Activated CD4-positive, alpha-beta T cell treated with anti-CD3 and anti-CD28 coated beads, Interleukin-2, amount 10 ng/mL, durations not matched to agents 7 days and 5 days (primary cell): ENCODE data around the gene DNAJC3. TPM values are rescaled to one million over a fixed set of nuclear protein-coding genes. Genes with fewer than 3 reads are reported as not detected.
"Not testable (repeated sequence)": the region's sequence is repeated elsewhere in the genome, so short reads cannot be mapped to it uniquely, and the experiment has no call there.

ENCODE experiments used
- CTCF ChIA-PET: fragments of 350-600 bp; sonication (Branson Sonifier 250); formaldehyde crosslinking; loops from one replicate; lab custom pipeline; 2021; ENCODE audit warnings: antibody characterized with exemption; lab: Charles Lee
- POLR2A ChIA-PET: fragments of 350-600 bp; sonication (Branson Sonifier 250); formaldehyde crosslinking; loops from one replicate; lab custom pipeline; 2021; ENCODE audit warnings: antibody characterized with exemption; lab: Charles Lee
- DNase-seq: peaks from one replicate; pipeline ENCODE4 v3.0.0-alpha.2; 2020
- H3K27ac Mint-ChIP-seq: one replicate; pipeline ENCODE4 v1.8.0; 2021; ENCODE audit warnings: mild to moderate bottlenecking, moderate library complexity, mixed read lengths
- H3K27me3 Mint-ChIP-seq: one replicate; pipeline ENCODE4 v1.8.0; 2021; ENCODE audit warnings: mixed read lengths
- H3K36me3 Mint-ChIP-seq: one replicate; pipeline ENCODE4 v1.8.0; 2021; ENCODE audit warnings: low read depth, mixed read lengths
- H3K4me1 Mint-ChIP-seq: one replicate; pipeline ENCODE4 v1.8.0; 2021; ENCODE audit warnings: mixed read lengths
- H3K4me3 Mint-ChIP-seq: one replicate; pipeline ENCODE4 v1.8.0; 2021; ENCODE audit warnings: mild to moderate bottlenecking, moderate library complexity, mixed read lengths
- H3K9me3 Mint-ChIP-seq: one replicate; pipeline ENCODE4 v1.8.0; 2021; ENCODE audit warnings: mixed read lengths
- total RNA-seq, 2 experiments: library from RNA; stranded (reverse); gene quantifications; one replicate each; pipeline ENCODE4 v1.2.3, GENCODE V29; 2021

Gene DNAJC3
- total RNA-seq, 2 experiments from 2014 or later, result 20.3 to 21.6 TPM

- ChIA-PET POLR2A (no interaction called here), CTCF (interaction anchor here (1.0 kb wide), 1 partner anchor 17 kb away, joined by 4 read pairs; no protein-coding TSS in a partner anchor)
- Mint-ChIP-seq H3K9me3 (peaks cover 6% of the 10 kb centered on the region), H3K27ac (no peak overlapping the region), H3K27me3 (no peaks in the 10 kb centered on the region), H3K4me3 (peak overlapping the region; percentile 9), H3K36me3 (peaks cover 31% of the 10 kb centered on the region), H3K4me1 (peaks cover 53% of the 10 kb centered on the region)
- DNase-seq, result no peak
Measured at GRCh38 chr13:95679722-95680121, 2.8 kb downstream of the DNAJC3 start.

- peaks cover 38% of the 10 kb centered on the region for H3K4me1 Mint-ChIP-seq
- H3K4me3 Mint-ChIP-seq, result no peak overlapping the region
- ChIA-PET POLR2A (no interaction called here), CTCF (interaction anchor here (1.3 kb wide), 1 partner anchor 11 kb away, joined by 3 read pairs; no protein-coding TSS in a partner anchor)
- H3K27me3 Mint-ChIP-seq, result no peaks in the 10 kb centered on the region
- no peak for DNase-seq
- no peak overlapping the region for H3K27ac Mint-ChIP-seq
- peaks cover 46% of the 10 kb centered on the region for H3K36me3 Mint-ChIP-seq
- peaks cover 31% of the 10 kb centered on the region for H3K9me3 Mint-ChIP-seq
Measured at GRCh38 chr13:95684418-95684817, 7.5 kb downstream of the DNAJC3 start.

GRCh38 chr13:95684960-95685359 lies 8.0 kb downstream of the DNAJC3 start:
- H3K27me3 Mint-ChIP-seq, H3K4me3 Mint-ChIP-seq, POLR2A ChIA-PET, H3K27ac Mint-ChIP-seq, DNase-seq: not testable (repeated sequence)
- Mint-ChIP-seq H3K36me3 (peaks cover 44% of the 10 kb centered on the region), H3K4me1 (peaks cover 36% of the 10 kb centered on the region), H3K9me3 (peaks cover 33% of the 10 kb centered on the region)
- CTCF ChIA-PET, result interaction anchor here (1.3 kb wide), 1 partner anchor 11 kb away, joined by 3 read pairs; no protein-coding TSS in a partner anchor

DNA sequence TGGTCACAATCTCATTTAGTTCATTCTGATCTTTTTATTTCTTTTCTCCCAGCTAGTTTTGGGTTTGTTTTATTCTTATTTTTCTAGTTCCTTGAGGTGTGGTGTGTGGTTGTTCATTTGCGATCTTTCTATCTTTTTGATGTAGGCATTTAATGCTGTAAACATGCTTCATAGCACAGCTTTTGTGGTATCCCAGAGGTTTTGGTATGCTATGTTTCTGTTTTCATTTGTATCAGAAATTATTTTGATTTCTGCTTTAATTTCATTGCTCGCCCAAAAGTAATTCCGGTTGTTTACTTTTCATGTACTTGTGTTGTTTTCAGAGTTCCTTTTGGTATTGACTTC lies 12.6 kb downstream of the DNAJC3 start:
- POLR2A ChIA-PET, result no interaction called here
- DNase-seq, result no peak
- no peak overlapping the region for H3K4me3 Mint-ChIP-seq
- H3K36me3 Mint-ChIP-seq, result peaks cover 34% of the 10 kb centered on the region
- no peaks in the 10 kb centered on the region for H3K27me3 Mint-ChIP-seq
- CTCF ChIA-PET, result no interaction called here
- peaks cover 30% of the 10 kb centered on the region for H3K9me3 Mint-ChIP-seq
- no peak overlapping the region for H3K27ac Mint-ChIP-seq
- H3K4me1 Mint-ChIP-seq, result peaks cover 22% of the 10 kb centered on the region

DNA sequence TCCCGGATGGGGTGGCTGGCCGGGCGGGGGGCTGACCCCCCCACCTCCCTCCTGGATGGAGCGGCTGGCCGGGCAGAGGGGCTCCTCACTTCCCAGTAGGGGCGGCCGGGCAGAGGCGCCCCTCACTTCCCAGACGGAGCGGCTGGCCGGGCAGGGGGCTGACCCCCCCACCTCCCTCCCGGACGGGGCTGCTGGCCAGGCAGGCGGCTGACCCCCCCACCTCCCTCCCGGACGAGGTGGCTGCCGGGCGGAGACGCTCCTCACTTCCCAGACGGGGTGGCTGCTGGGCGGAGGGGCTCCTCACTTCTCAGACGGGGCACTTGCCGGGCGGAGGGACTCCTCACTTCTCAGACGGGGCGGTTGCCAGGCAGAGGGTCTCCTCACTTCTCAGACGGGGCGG lies 14.0 kb downstream of the DNAJC3 start:
- POLR2A ChIA-PET, DNase-seq, H3K27ac Mint-ChIP-seq, H3K27me3 Mint-ChIP-seq, H3K4me3 Mint-ChIP-seq, CTCF ChIA-PET: not testable (repeated sequence)
- Mint-ChIP-seq H3K9me3 (peaks cover 24% of the 10 kb centered on the region), H3K36me3 (peaks cover 29% of the 10 kb centered on the region), H3K4me1 (peaks cover 20% of the 10 kb centered on the region)

GRCh38 chr13:95697052-95697680 lies 20.2 kb downstream of the DNAJC3 start:
- H3K27me3 Mint-ChIP-seq, result no peaks in the 10 kb centered on the region
- CTCF ChIA-PET, result interaction anchor here (0.7 to 2.0 kb wide), 2 partner anchors 17 to 227 kb away, joined by 4 read pairs; no protein-coding TSS in a partner anchor
- POLR2A ChIA-PET, result no interaction called here
- H3K27ac Mint-ChIP-seq, result no peak overlapping the region
- H3K36me3 Mint-ChIP-seq, result peaks cover 9% of the 10 kb centered on the region
- H3K4me3 Mint-ChIP-seq, result no peak overlapping the region
- H3K9me3 Mint-ChIP-seq, result peaks cover 10% of the 10 kb centered on the region
- H3K4me1 Mint-ChIP-seq, result peaks cover 14% of the 10 kb centered on the region
- DNase-seq, result no peak

DNA sequence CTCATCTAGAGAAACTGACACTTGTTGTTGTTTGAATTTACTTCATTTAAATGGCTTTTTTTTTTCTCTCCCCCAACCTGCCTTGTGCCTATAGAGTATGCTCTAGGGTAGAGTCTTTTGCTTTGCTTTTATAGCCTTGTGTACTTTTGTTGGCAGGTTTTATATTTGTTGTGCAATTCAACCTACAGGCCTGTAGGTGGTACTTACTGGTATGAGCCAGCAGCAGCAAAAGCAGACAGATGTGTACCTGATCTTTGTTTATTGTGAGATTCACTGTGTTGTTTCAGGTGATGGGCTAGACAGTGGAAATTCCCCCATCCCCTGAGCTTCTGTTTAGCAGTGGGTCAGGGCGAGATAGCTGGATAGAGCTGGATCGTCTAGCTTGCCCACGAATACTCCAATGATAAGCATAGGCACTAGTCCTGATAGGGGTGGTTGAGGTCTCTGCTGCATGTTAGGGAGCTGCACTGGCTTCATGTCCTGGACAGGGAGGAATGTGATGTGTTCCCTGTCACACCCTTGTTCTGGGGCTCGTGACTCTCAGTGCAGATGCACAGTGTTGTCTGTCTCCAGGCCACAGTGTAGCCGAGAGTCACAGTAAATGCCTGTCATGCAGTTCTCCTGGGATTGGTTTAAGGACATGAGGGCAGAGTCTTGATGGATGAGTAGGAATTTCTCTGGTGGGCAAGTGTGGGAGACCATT lies 21.3 kb downstream of the DNAJC3 start:
- peaks cover 16% of the 10 kb centered on the region for H3K4me1 Mint-ChIP-seq
- no peak overlapping the region for H3K4me3 Mint-ChIP-seq
- peaks cover 9% of the 10 kb centered on the region for H3K9me3 Mint-ChIP-seq
- H3K27me3 Mint-ChIP-seq, result no peaks in the 10 kb centered on the region
- POLR2A ChIA-PET, result no interaction called here
- DNase-seq, result no peak
- H3K36me3 Mint-ChIP-seq, result peaks cover 8% of the 10 kb centered on the region
- CTCF ChIA-PET, result interaction anchor here (0.7 kb wide), 1 partner anchor 228 kb away, joined by 4 read pairs; no protein-coding TSS in a partner anchor
- no peak overlapping the region for H3K27ac Mint-ChIP-seq

- no peaks in the 10 kb centered on the region for H3K27me3 Mint-ChIP-seq
- peaks cover 29% of the 10 kb centered on the region for H3K4me1 Mint-ChIP-seq
- ChIA-PET POLR2A (no interaction called here), CTCF (interaction anchor here (1.1 to 1.2 kb wide), 2 partner anchors 8 to 12 kb away, joined by 3 to 4 read pairs; no protein-coding TSS in a partner anchor)
- H3K9me3 Mint-ChIP-seq, result no peaks in the 10 kb centered on the region
- no peak for DNase-seq
- peaks cover 5% of the 10 kb centered on the region for H3K36me3 Mint-ChIP-seq
- H3K4me3 Mint-ChIP-seq, result no peak overlapping the region
- no peak overlapping the region for H3K27ac Mint-ChIP-seq
Measured at GRCh38 chr13:95703576-95703975, 26.6 kb downstream of the DNAJC3 start.

- H3K36me3 Mint-ChIP-seq, result peaks cover 5% of the 10 kb centered on the region
- ChIA-PET POLR2A (no interaction called here), CTCF (interaction anchor here (1.4 kb wide), 1 partner anchor 11 kb away, joined by 4 read pairs; no protein-coding TSS in a partner anchor)
- H3K27ac Mint-ChIP-seq, result no peak overlapping the region
- H3K4me1 Mint-ChIP-seq, result peaks cover 27% of the 10 kb centered on the region
- H3K27me3 Mint-ChIP-seq, result no peaks in the 10 kb centered on the region
- H3K9me3 Mint-ChIP-seq, result no peaks in the 10 kb centered on the region
- no peak for DNase-seq
- no peak overlapping the region for H3K4me3 Mint-ChIP-seq
Measured at GRCh38 chr13:95704510-95704909, 27.6 kb downstream of the DNAJC3 start.

DNA sequence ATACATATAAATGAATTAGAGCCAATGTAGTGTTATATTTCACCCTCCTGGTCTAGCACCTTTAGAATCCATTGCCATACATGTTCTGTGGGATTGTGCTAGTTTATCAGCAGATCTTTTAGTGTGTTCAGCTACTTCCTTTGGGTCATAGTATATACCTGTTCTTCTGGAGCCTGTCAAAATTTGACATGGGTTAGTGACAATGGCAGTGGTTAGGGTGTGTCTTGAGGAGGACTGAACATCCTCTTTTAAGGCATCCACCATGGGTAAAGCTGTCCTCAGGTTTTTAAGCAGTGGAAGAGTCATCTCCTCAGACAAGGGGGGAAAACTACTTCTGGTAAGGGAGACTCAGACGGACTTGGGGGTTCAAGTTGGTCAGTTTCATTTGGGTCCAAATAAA lies 29.4 kb downstream of the DNAJC3 start:
- H3K27me3 Mint-ChIP-seq, result no peaks in the 10 kb centered on the region
- peaks cover 16% of the 10 kb centered on the region for H3K36me3 Mint-ChIP-seq
- POLR2A ChIA-PET, result no interaction called here
- H3K27ac Mint-ChIP-seq, result no peak overlapping the region
- CTCF ChIA-PET, result no interaction called here
- DNase-seq, result no peak
- H3K9me3 Mint-ChIP-seq, result no peaks in the 10 kb centered on the region
- no peak overlapping the region for H3K4me3 Mint-ChIP-seq
- peaks cover 27% of the 10 kb centered on the region for H3K4me1 Mint-ChIP-seq

DNA sequence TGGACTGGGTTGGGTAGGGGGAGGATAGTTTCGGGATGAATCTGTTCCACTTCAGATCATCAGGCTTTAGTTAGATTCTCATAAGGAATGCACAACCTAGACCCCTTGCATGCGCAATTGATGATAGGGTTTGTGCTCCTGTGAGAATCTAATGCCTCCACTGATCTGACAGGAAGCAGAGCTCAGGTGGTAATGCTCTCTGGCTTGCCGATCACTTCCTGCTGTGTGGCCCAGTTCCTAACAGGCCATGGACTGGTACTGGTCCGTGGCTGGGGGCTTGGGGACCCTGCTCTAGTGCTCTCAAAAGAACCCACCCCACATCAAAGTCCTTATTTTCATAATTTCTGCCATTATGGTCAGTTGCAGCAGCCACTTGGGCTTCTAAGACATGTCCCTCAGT lies 30.1 kb downstream of the DNAJC3 start:
- Mint-ChIP-seq H3K27me3 (no peaks in the 10 kb centered on the region), H3K9me3 (no peaks in the 10 kb centered on the region), H3K4me3 (no peak overlapping the region), H3K27ac (peak overlapping the region; percentile 51), H3K36me3 (peaks cover 23% of the 10 kb centered on the region), H3K4me1 (peaks cover 27% of the 10 kb centered on the region)
- ChIA-PET CTCF (interaction anchor here (0.8 kb wide), 1 partner anchor 36 kb away, joined by 3 read pairs; no protein-coding TSS in a partner anchor), POLR2A (no interaction called here)
- DNase-seq, result peak; percentile 14

DNA sequence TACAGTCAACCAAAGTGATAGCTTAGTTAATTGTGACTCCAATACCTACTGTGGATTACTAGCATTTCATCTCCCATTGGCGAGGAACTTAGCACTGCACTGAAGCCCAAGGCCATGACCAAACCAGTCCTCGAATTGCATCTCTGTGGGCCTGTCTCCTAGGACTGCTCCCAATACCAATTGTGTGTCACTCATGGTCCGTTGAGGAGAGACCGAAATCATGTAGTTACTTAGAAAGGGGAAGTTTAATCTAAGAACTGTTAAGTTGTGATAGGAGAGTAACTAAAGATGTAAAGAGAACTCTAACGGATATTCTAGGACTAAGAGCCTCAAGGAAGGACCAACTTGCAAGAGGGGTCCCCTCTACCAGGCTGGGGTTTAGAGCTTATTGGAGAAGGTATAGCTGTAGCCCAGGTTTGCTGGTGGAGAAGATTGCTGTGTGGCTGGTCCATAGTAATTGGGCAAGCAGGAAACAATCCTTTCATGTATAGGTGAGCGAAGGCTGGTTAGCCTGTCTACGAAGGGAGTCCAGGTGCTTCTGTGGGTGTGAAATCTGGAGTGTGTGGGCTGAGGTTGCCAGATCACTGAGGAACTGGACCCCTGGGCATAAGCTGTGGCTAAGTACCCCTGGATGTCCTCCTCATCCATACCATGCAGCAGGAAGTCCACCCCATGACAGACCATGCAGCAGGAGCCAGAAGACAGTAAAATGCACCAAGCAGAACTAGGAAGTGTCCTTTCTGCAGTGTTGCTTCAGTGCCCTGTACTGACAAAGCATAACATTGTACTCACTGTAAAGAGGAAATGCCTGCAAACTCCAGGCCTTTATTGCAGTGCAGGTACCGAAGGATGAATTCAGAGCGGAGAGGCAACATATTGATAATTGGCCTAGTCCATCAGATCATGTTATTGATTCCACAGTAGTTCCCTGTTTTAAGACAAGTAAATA lies 30.8 kb downstream of the DNAJC3 start:
- no peak for DNase-seq
- Mint-ChIP-seq H3K4me3 (no peak overlapping the region), H3K27ac (peak overlapping the region; percentile 65), H3K9me3 (peaks cover 3% of the 10 kb centered on the region), H3K36me3 (peaks cover 30% of the 10 kb centered on the region), H3K4me1 (peaks cover 25% of the 10 kb centered on the region), H3K27me3 (no peaks in the 10 kb centered on the region)
- POLR2A ChIA-PET, result no interaction called here
- CTCF ChIA-PET, result interaction anchor here (0.8 kb wide), 1 partner anchor 36 kb away, joined by 3 read pairs; no protein-coding TSS in a partner anchor
